Astrocyte (in vitro differentiated cells and primary cell): ENCODE data around the gene GPR137B. TPM values are rescaled to one million over a fixed set of nuclear protein-coding genes. Genes with fewer than 3 reads are reported as not detected.

Experiments
- DNase-seq: peaks from one replicate; pipeline ENCODE4 v3.0.0-alpha.2; 2010; ENCODE audit warnings: low read depth
- FAIRE-seq: peaks from 2 replicates; lab custom pipeline; 2011; peaks lifted over from hg19 to GRCh38; lab: Jason Lieb, UNC
- H2AFZ ChIP-seq: 2 replicates; pipeline ENCODE4 v1.6.0; 2012; ENCODE audit warnings: low read depth, low read length, inconsistent platforms
- H3K27ac ChIP-seq: 2 replicates; pipeline ENCODE4 v1.5.1; 2011; ENCODE audit warnings: low read depth, low read length, inconsistent platforms
- H3K27me3 ChIP-seq: 2 replicates; pipeline ENCODE4 v1.6.0; 2011; ENCODE audit warnings: low read length, inconsistent platforms; ENCODE audit not compliant: insufficient read depth
- H3K36me3 ChIP-seq: 2 replicates; pipeline ENCODE4 v1.5.1; 2011; ENCODE audit warnings: low read length, inconsistent platforms; ENCODE audit not compliant: insufficient read depth
- H3K4me1 ChIP-seq: 2 replicates; pipeline ENCODE4 v1.5.1; 2011; ENCODE audit warnings: low read length, inconsistent platforms; ENCODE audit not compliant: insufficient read depth
- H3K4me2 ChIP-seq: 2 replicates; pipeline ENCODE4 v1.6.0; 2012; ENCODE audit warnings: low read length, inconsistent platforms
- H3K4me3 ChIP-seq: 2 replicates; pipeline ENCODE4 v1.5.1; 2011; ENCODE audit warnings: low read depth, mild to moderate bottlenecking, low read length, inconsistent platforms; ENCODE audit not compliant: insufficient read depth
- H3K79me2 ChIP-seq: 2 replicates; pipeline ENCODE4 v1.6.0; 2012; ENCODE audit warnings: mild to moderate bottlenecking, low read length, inconsistent platforms; ENCODE audit not compliant: insufficient read depth
- H3K9ac ChIP-seq: 2 replicates; pipeline ENCODE4 v1.6.0; 2012; ENCODE audit warnings: mild to moderate bottlenecking, low read length, inconsistent platforms
- H3K9me3 ChIP-seq: 2 replicates; pipeline ENCODE4 v1.5.1; 2012; ENCODE audit warnings: low read depth, mild to moderate bottlenecking, low read length, inconsistent platforms; ENCODE audit not compliant: insufficient read depth
- H4K20me1 ChIP-seq: 2 replicates; pipeline ENCODE4 v1.6.0; 2012; ENCODE audit warnings: low read length, inconsistent platforms; ENCODE audit not compliant: insufficient read depth
- H3K27ac Mint-ChIP-seq: one replicate; pipeline ENCODE4 v1.8.0; 2021; ENCODE audit warnings: mild to moderate bottlenecking, mixed read lengths; ENCODE audit not compliant: unreplicated experiment
- H3K27me3 Mint-ChIP-seq: one replicate; pipeline ENCODE4 v1.8.0; 2021; ENCODE audit warnings: low read depth, mixed read lengths; ENCODE audit not compliant: unreplicated experiment
- H3K36me3 Mint-ChIP-seq: one replicate; pipeline ENCODE4 v1.8.0; 2021; ENCODE audit warnings: low read depth, mixed read lengths; ENCODE audit not compliant: unreplicated experiment
- H3K4me1 Mint-ChIP-seq: one replicate; pipeline ENCODE4 v1.8.0; 2021; ENCODE audit warnings: low read depth, mixed read lengths; ENCODE audit not compliant: unreplicated experiment
- H3K4me3 Mint-ChIP-seq: one replicate; pipeline ENCODE4 v1.8.0; 2021; ENCODE audit warnings: mild to moderate bottlenecking, moderate library complexity, mixed read lengths; ENCODE audit not compliant: unreplicated experiment
- H3K9me3 Mint-ChIP-seq: one replicate; pipeline ENCODE4 v1.8.0; 2021; ENCODE audit warnings: mild to moderate bottlenecking, mixed read lengths; ENCODE audit not compliant: unreplicated experiment
- CTCF ChIP-seq: IDR thresholded peaks from 2 replicates; pipeline ENCODE4 v1.5.1; 2011; ENCODE audit warnings: low read depth, mild to moderate bottlenecking, inconsistent platforms, low read length, moderate library complexity; ENCODE audit not compliant: insufficient read depth
- EZH2 ChIP-seq: IDR thresholded peaks from 2 replicates; pipeline ENCODE4 v1.6.1; 2012; ENCODE audit warnings: mild to moderate bottlenecking, low read length, inconsistent platforms; ENCODE audit not compliant: insufficient read depth
- total RNA-seq: library from RNA; stranded (reverse); gene quantifications from 2 replicates; pipeline ENCODE4 v1.2.1, GENCODE V29; 2021

GPR137B gene
- total RNA-seq, 1 donor from 2014 or later, result 12.9 TPM

- Mint-ChIP-seq H3K27ac (no peak overlapping the region), H3K4me1 (no peaks in the 10 kb centered on the region), H3K9me3 (peaks cover 18% of the 10 kb centered on the region), H3K27me3 (no peaks in the 10 kb centered on the region), H3K4me3 (no peak overlapping the region), H3K36me3 (peaks cover 24% of the 10 kb centered on the region)
- H3K27me3 ChIP-seq, result no peaks in the 10 kb centered on the region
- no peak overlapping the region for H3K9ac ChIP-seq
- H3K27ac ChIP-seq, result no peak overlapping the region
- no peak for DNase-seq
- H3K4me1 ChIP-seq, result no peaks in the 10 kb centered on the region
- no peak overlapping the region for H3K4me2 ChIP-seq
- FAIRE-seq, result no peak
- H2AFZ ChIP-seq, result no peak overlapping the region
- peaks cover 5% of the 10 kb centered on the region for H4K20me1 ChIP-seq
- H3K9me3 ChIP-seq, result peaks cover 5% of the 10 kb centered on the region
- TF ChIP-seq EZH2, result no peak
- no peak for TF ChIP-seq CTCF
- H3K79me2 ChIP-seq, result no peaks in the 10 kb centered on the region
- no peaks in the 10 kb centered on the region for H3K36me3 ChIP-seq
- no peak overlapping the region for H3K4me3 ChIP-seq
Observed at GRCh38 chr1:236158719-236159118, 16.4 kb downstream of the GPR137B start.

- H3K27me3 Mint-ChIP-seq, result no peaks in the 10 kb centered on the region
- no peak for FAIRE-seq
Observed at GRCh38 chr1:236159704-236160539, 17.6 kb downstream of the GPR137B start.

More at GRCh38 chr1:236159704-236160539, 17.6 kb downstream of the GPR137B start:
- Mint-ChIP-seq H3K4me1 (no peaks in the 10 kb centered on the region), H3K36me3 (peaks cover 27% of the 10 kb centered on the region), H3K27ac (no peak overlapping the region), H3K4me3 (no peak overlapping the region), H3K9me3 (peaks cover 18% of the 10 kb centered on the region)
- Histone ChIP-seq H2AFZ (no peak overlapping the region), H3K4me3 (no peak overlapping the region), H4K20me1 (peaks cover 8% of the 10 kb centered on the region), H3K27me3 (no peaks in the 10 kb centered on the region), H3K79me2 (no peaks in the 10 kb centered on the region), H3K36me3 (no peaks in the 10 kb centered on the region), H3K9me3 (peaks cover 5% of the 10 kb centered on the region), H3K4me1 (no peaks in the 10 kb centered on the region), H3K27ac (no peak overlapping the region), H3K9ac (no peak overlapping the region), H3K4me2 (no peak overlapping the region)
- TF ChIP-seq CTCF (no peak), EZH2 (no peak)
- no peak for DNase-seq
